GM19328 (cell line): Measurements from ENCODE around the gene DIAPH2.
A peak's percentile ranks its signal among the peaks of the same experiment; 100 is the strongest.

ENCODE experiments used
- ATAC-seq: cut with Tn5 transposase; IDR thresholded peaks from one replicate; pipeline ENCODE4 v1.9.1; 2021; ENCODE audit warnings: mild to moderate bottlenecking, moderate library complexity; ENCODE audit not compliant: unreplicated experiment

The DIAPH2 gene

GRCh38 chrX:97268182-97268680, 583.6 kb downstream of the DIAPH2 start:
- ATAC-seq, result no peak

GRCh38 chrX:97284531-97284930, 599.9 kb downstream of the DIAPH2 start:
- ATAC-seq, result no peak

DNA sequence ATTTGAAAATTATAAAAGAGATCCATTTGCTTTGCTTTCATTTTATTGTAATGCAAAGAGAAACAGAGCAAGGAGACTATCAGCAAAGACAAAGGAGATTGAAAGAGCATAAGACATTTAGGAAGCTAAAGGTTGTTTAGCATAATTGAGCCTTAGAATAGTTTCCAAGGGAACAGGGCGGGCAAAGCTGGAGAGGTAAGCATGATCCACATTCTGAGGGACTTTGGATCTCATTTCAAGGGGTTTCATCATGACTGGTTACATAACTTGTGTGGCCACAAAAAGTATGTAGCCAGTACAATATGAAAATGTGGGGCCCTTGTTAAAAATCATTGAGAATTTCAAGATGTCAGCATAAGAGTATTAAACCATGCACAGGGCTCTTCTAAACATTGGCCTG, 605.6 kb downstream of the DIAPH2 start:
- no peak for ATAC-seq

DNA sequence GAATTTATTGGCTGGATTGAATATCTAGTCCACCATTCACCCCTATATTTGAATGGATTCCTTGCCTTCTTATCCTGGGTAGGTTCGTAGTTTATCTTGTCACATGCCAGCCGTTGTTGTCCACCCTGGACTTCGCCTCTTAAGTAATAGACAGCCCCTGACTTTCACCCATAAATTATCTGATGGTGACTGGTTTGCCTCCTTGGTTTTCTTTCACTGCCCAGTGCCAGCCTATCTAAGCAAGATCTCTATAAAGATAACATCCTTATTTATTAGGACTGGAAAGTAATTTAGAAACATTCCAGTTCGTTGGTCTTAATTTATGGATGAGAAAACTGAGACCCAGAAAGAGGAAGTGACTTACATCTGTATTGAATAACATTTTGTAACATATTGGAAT, 609.4 kb downstream of the DIAPH2 start:
- ATAC-seq, result no peak

DNA sequence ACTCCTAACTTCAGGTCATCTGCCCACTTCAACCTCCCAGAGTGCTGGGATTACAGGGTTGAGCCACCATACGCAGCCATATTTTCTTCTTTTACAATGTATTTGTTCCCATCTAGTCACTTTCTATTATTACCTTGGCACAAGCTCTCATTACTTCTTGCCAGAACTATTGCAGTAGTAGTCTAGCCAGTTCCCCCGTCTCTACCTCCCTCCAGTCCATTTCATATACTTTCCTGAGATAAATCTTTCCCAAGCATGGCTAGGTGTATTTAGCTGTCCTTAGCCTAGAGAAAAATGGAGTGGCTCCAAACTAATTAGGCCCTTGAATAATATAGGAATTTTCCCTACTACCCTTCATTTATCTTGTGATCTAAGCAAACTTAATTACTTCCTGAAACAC, 611.3 kb downstream of the DIAPH2 start:
- ATAC-seq, result no peak

GRCh38 chrX:97306771-97307470, 622.3 kb downstream of the DIAPH2 start:
- ATAC-seq, result no peak

- ATAC-seq, result no peak
These were observed 623.5 kb downstream of the DIAPH2 start for GRCh38 chrX:97308171-97308570.

DNA sequence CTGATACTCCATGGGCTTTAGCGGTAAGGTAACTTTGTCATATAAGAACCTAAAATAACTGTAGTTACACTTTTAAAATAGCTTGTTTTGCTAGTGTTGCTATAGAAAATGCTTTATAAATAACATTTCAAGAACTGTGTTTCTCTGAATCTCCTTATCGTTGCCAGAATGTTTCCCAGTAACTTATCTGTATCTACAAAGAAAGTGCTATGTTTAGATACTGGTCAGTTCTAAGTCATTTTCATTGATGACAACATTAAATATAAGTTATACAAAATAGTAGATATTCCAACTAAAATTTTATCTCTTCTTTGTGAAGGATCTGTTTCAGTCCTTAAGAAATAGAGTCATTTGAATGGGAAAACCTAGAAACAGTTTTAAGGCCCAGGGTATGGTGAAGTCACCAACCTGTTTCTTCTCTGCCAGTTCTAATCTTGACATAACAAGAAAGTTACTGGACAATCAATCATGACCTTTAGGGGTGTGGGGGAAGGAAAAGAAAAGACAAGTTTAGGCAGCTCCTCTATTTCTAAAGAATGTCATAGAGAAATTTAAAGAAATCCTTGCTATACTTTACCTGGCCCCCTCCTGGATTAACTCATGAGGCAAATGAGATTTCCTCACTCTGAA, 625.0 kb downstream of the DIAPH2 start:
- no peak for ATAC-seq

DNA sequence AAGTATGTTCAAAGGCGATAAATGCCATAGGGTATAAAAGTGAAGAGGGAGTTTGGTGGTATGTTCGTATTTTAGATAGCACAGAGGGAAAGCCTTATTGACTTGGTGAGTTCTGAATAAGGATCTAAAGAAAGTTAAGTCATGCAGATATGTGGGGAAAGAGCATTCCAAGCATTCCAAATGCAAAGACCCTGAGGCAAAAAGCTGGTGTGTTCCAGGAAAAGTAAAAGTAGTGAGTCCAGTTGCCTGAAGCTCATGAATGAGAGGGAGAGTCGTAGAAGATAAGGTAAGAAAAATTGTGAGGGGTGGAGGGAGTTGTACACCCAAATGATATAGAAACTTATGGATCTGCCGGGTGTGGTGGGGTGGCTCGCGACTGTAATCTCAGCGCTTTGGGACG, 625.7 kb downstream of the DIAPH2 start:
- no peak for ATAC-seq

DNA sequence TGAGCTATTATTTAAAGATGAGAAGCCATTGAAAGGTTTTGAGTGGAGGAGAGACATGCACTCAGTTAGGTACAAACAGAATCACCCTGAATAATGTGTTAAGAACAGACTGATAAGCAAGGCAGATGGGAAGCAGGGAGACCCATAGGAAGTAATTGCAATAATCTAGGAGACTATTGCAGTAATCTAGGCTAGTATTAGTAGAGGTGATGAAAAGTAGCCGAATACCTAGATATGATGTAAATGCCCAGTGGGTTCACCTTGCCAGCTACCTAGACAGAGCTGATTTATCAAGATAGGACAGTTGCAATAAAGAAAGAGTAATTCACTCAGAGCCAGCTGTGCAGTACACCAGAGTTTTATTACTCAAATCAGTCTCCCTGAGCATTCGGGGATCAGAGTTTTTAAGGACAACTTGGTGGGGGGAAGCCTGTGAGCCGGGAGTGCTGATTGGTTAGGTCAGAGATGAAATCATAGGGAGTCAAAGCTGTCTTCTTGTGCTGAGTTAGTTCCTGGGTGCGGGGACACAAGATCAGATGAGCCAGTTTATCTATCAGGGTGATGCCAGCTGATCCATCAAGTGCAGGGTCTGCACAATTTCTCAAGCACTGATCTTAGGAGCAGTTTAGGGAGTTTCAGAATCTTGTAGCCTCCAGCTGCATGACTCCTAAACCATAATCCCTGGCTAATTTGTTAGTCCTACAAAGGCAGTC, 626.6 kb downstream of the DIAPH2 start:
- ATAC-seq, result no peak

DNA sequence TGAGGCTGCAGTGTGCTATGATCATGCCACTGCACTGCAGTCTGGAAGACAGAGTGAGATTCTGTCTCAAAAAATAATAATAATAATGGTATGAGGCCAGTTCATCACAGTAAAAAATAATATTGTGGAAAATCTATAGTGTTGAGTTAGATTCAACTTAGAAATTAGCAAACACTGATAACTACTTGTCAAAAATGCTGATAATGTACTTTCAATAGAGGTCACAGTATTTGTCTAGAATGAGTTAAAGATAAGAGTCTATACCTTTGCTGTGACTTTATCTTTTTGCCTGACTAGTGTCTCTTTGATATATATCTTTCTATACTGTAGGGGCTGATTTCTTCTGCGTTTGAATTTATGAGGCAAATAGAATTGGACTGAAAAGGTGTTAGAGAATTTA, 629.7 kb downstream of the DIAPH2 start:
- ATAC-seq, result no peak

- no peak for ATAC-seq
These were observed 631.3 kb downstream of the DIAPH2 start for GRCh38 chrX:97315939-97316338.

- ATAC-seq, result no peak
These were observed 635.7 kb downstream of the DIAPH2 start for GRCh38 chrX:97320305-97320704.

- no peak for ATAC-seq
These were observed 637.8 kb downstream of the DIAPH2 start for GRCh38 chrX:97322401-97322800.

GRCh38 chrX:97326456-97326855, 641.8 kb downstream of the DIAPH2 start:
- ATAC-seq, result peak; percentile 82

DNA sequence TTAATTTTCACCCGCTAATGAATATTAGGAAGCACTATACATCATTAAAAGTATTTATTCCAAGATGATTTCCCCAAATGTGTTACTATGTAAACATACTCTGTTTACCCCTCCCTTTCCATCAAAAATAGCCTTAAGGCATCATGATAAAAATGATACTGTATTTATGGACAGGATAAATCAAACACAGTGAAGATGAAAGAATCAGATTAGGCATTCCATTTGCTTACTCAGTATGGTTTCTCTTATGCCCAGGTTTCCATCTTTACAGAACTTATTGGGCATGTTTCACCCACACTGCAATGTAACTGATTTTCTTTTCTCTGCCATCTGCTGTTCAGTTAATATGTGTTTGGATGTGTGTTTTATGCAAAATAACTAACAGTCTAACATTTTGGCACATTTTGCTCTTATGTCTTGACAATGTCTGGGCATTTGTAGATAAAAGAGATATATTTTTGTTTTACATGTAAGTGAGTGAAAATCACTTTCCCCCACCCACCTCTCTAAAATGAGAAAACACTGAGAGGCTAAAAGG, 644.3 kb downstream of the DIAPH2 start:
- ATAC-seq, result no peak

GRCh38 chrX:97330151-97330550, 645.5 kb downstream of the DIAPH2 start:
- peak; percentile 47 for ATAC-seq

DNA sequence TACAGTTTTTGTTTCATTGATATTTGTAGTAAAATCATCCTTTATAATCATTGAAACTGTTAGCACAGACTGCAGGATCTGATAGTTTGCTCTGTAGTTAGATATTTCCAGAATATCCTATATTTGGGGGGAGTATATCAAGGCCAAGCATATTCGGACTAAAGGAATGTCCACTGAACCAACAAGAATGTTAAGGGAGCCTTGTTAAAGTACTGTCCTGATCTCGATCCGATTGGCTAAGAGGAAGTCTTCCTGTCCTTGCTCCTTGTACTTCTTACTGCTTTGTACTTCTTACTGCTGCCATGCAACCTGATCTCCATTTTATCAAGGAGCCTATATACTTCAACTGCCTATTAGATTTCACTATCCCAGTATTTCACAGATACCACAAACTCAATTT, 648.3 kb downstream of the DIAPH2 start:
- no peak for ATAC-seq

DNA sequence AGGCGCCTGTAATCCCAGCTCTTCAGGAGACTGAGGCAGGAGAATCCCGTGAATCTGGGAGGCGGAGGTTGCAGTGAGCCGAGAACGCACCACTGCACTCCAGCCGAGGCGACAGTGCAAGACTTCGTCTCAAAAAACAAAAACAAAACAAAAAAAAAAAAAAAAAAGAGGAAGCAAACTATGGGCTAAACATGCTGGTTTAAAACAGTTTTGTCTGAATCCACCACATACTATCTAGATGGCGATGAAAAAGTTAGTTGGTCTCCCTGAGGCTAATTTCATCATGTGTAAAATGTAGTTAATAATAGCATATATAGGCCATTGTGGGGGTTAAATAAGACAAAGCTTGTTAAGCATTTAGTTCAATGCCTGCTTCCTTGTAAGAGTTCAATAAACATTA, 650.2 kb downstream of the DIAPH2 start:
- ATAC-seq, result no peak

- ATAC-seq, result no peak
These were observed 660.1 kb downstream of the DIAPH2 start for GRCh38 chrX:97344724-97345123.

GRCh38 chrX:97358941-97359340, 674.3 kb downstream of the DIAPH2 start:
- no peak for ATAC-seq

DNA sequence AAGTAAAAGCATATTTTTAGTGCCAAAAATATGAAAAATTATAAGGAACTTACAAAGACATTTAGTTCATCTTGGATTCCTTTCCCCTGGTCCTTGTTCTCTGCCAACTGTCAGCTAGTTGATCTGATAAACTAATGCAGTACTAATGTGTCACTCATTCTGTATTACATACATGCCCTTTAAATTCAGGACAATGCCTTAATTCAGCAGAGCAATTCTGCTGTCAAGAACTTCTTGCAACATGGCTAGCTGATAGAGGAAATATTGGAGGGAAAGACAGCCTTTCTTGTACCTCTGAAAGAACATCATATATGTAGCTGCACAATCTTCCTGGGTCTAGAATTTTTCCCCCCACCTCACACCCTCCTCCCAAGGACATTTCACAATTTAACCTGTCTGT, 679.2 kb downstream of the DIAPH2 start:
- no peak for ATAC-seq
